ENCODE measurements around the gene POC1A.
A peak's percentile ranks its signal among the peaks of the same experiment; 100 is the strongest.

POC1A gene

DNA sequence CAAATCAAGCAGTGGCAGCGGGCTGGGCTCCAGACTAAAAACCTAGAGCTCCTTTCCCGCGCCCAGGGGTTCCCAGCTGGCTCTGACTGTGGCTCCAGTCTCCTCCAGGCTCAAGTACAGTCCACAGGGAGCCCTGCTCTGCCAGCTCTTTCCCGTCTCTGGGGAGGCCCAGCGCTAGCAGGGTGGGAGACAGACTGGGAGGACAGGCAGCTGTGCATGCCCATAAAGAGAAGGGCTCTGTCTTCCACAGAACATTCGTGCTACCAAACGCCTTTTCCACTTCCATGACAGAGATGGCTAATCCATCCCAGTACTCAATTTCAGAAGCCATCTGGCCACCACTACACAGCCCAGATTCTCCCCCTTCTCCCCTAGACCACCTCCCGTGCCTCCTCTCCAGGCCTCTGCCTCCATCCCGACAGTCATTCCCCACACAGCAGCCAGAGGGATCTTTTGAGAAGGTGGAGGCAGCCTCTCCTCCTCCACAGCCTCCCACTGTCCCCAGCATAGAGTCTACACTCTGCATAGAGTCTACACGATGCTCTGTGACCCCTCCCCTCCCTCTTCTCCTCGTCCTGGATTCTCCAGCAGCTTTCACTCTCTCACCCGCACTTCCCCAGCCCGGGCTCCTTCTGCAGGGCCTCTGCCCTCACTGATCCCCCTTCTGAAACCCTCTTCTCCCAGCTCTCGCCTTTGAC is 91.0 kb downstream of the POC1A start:
- DNase-seq, result no peak

- DNase-seq, result no peak
These were observed 91.7 kb downstream of the POC1A start for GRCh38 chr3:52062505-52062904.

GRCh38 chr3:52061121-52061910 is 92.9 kb downstream of the POC1A start:
- DNase-seq, result no peak

DNA sequence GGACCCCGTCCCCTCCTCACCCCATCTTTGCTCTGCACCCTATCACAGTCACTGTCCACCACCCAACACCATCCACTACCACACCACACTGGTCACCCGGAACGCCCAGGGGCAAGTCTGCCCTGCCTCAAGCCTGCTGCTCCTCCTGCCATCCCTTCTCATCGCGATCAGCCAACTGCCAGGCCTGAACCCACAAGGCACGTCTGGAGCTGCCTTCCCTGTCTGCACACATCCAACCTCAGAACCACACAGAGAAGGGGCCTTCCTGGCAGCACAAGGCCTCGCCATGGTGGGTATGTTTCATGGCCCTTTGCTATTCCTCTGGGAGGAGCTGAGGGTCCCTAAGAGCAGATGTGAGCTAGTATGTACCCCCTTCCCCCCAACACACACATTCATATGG is 94.4 kb downstream of the POC1A start:
- no peak for DNase-seq

- DNase-seq, result no peak
These were observed 96.3 kb downstream of the POC1A start for GRCh38 chr3:52057812-52058495.

GRCh38 chr3:52056968-52057811 is 97.0 kb downstream of the POC1A start:
- DNase-seq, result peak; percentile 93 to 99 (median 98)

- peak in 3 of 4 experiments; percentile 27 to 72 (median 48) for DNase-seq
These were observed 97.7 kb downstream of the POC1A start, which contains the start of gene DUSP7 for GRCh38 chr3:52056521-52056967. Gene DUSP7 (minus strand): TSS chr3:52056571. CDS start chr3:52056366, 205 bp downstream.

- DNase-seq, result peak in 2 of 4 experiments; percentile 35 to 44
These were observed 98.5 kb downstream of the POC1A start for GRCh38 chr3:52055537-52056351.

DNA sequence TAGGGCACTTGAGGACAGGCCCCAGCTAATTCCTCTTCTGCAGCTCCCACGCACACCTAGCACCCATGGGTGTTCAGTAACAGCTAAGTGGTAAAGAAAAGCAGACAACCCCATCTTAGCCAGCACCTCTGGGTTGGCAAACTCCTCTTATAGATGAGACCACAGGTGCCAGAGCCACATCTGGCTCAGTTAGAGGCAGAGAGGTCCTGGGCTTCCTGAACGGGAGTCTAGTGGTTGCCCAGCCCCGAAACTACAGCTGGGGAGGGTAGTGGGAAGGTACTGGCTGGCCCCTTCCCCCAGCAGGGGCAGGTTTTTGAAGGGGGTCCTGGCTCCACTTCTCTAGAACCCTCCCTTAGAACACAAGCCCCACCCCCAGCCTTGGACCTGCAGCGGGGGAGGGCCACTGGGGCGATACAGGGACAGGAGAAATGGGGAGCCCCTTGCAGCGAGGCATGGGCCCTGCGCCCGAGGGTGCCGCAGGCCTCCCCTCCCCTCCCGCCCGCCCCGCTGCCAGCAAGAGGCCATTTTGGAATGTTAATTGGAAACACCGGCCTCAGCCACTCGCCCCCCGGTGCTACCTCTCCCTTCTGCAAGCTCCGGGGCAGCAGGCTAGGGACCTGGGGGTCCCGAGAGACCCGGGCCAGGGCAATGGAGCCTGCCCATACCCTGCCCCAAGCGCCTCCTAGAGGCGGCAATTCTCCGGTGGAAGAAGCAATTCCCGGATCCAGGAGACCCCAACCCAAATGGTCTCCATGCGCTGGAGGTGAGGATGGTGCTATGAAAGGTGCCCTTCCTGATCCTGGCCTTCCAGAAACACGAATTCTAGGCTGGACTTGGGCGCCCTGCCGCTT is 99.3 kb downstream of the POC1A start:
- DNase-seq, result no peak

DNA sequence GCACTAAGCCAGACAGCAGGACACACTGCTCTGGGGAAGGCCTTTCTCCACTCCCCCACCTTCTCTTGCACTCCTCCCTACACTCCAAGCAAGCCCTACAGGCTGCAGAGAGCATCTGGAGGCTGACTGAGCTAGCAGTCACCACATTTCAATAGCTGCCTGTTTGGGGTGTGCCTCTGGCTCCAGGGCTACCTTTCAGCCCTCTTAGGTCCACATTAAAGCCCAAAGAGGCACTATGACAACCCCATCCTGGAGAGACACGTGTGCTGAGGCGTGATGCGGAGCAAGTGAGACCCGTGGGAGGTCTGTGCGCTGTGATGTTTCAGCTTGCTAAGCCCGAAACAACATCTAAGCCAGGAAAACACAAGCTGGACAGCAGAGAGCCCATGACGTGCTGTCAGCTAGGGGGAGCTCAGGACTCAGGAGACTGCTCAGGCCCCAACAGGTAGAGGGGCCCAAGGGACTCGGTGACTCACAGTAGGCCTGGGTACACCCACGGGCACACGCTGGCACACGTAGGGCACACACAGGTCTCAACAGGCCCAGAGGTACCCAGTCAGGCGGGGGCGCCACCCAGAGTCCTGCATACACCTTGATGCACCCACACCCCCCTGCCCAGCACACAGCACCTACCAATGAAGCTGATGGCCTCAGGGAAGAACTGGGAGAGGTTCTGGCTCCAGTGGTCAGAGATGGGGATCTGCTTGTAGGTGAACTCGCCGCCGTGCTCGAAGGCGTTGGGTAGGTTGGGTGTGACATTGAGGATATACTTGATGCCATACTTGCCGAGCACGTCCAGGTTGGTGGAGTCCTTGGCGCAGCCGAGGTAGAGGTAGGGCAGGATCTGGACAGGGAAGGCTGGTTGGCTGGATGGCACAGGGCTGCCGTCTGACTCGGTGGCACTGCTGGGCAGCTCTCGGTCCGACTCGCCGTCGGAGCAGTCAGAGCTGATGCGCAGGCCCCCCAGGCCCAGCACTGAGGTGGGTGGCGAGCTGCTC is 100.6 kb downstream of the POC1A start:
- DNase-seq, result no peak

GRCh38 chr3:52052831-52053306 is 101.4 kb downstream of the POC1A start:
- peak in 2 of 4 experiments; percentile 11 to 20 for DNase-seq

DNA sequence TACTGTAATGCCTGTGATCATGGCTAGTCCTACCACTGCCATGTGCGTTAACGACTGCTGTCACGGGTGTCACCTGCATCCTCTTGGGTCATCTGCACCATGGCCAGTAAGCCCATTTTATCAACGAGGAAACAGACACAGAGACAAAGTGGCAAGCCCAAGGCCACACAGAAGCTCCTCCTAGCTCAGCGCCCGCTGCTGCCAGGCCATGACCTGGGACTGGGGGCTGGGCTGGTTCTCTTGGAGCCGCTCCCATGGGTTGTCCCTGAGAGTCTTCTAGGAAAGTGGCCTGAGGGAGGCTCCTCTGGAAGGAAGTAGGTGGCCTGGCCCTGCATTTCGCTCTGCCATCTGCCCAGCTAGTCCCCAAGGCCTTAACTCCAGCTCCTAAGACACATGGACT is 102.8 kb downstream of the POC1A start:
- DNase-seq, result no peak

DNA sequence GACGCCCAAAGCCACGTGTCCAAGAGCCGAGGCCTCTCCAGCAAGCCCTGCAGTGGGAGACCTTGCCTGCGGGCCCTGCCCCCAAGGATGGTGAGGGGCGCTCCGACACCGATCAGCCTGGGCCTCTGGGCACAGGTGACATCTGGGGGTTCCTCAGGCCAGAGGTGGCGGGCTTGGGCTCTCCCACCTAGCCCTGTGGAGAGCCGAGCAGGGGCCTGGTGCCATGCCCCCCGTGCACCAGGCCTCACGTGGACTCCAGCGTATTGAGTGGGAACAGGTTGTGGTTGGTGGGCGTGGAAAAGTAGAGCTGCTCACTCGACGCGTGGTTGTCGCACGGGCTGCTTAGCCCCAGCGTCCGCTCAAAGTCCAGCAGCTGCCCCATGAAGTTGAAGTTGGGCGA is 103.7 kb downstream of the POC1A start:
- no peak for DNase-seq

GRCh38 chr3:52049503-52049902 is 104.7 kb downstream of the POC1A start:
- DNase-seq, result no peak

DNA sequence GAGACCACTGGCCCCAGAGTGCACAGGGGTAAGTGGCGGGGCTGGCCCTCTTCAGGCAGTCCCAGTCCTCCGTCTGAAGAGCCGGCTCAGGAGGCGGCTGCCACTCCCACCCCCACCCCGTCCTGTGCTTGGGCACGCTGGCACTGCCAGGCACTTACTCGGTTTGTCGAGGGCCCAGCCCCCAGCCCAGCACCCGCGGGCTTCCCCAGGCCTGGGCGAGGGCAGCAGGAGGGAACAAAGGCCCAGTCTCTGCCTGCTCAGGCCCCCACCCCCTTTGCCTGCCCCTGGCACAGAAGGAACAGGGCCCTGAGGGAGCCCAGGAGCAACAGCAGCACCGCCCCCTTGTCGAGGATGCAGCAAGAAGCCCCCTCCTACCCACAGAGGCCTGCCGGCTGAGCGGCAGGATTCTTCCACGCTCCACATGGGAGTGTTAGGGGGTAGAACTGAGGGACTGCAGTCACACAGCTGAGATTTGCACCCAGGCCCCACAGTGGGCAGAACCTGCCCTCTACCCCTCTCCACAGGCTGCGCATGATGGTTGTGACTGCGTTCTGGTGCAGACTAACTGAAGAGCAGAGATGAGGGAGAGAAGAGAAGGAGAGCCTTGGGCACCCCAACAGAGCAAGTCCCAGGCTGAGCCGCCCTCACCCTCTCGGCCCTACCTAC is 106.8 kb downstream of the POC1A start:
- DNase-seq, result no peak

- DNase-seq, result no peak
These were observed 107.4 kb downstream of the POC1A start for GRCh38 chr3:52046902-52047239.

DNA sequence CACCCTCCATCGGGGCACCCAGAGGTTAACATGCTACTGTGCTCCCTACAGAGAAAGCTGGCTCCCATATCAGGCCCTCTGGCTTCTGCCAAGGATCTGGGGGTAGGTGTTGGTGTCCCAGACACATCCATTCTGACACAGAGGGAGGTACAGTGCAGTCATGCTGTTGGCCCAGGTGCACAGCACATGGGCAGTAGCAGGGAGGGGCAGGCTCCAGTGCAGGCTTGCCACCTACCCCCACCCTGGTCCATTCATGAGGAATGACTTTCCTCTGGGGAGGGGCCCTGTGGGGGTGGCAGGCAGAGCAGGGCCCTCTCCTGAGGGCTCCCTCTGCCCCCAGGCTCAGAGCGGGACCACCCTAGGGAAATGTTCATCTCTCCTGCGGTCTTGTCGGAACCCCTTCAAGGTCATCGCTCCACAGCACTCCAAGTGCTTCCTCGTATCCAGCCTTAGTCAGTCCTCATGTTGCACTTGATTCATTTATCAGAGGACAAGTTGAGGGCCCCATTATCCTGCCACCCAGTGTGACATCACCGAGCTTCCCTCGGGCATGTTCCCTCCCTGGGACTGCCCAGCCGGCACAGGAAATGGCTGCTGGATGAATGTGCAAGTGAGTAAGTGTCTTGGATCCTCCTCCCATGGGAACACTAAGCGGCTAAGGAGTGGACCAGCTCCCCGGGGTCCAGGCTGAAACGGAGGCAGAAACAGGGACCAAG is 107.9 kb downstream of the POC1A start:
- no peak for DNase-seq

Data from activated naive CD4-positive, alpha-beta T cell (primary cell).